Peyer's patch (tissue), 4 donors: ENCODE data around the gene DUSP28.

Experiments
- POLR2A ChIP-seq, 2 donors: fragments of 450-650 bp; IDR thresholded peaks; one replicate each; pipeline ENCODE4 v1.5.1; 2017; ENCODE audit warnings: antibody characterized with exemption in 2 of 2, mild to moderate bottlenecking in 2 of 2, moderate library complexity in 2 of 2
- TF ChIP-seq, protein P1 (sequence below), 6 experiments: fragments of 450-650 bp in 4 of 6; fragments of 200-600 bp in 2 of 6; sonication (generic) in 1 of 6; IDR thresholded peaks; one replicate each; pipeline ENCODE4 v1.5.1; 2017 to 2019; ENCODE audit warnings: antibody characterized with exemption in 6 of 6, mild to moderate bottlenecking in 3 of 6, moderate library complexity in 1 of 6

- TF ChIP-seq, protein P1, sequence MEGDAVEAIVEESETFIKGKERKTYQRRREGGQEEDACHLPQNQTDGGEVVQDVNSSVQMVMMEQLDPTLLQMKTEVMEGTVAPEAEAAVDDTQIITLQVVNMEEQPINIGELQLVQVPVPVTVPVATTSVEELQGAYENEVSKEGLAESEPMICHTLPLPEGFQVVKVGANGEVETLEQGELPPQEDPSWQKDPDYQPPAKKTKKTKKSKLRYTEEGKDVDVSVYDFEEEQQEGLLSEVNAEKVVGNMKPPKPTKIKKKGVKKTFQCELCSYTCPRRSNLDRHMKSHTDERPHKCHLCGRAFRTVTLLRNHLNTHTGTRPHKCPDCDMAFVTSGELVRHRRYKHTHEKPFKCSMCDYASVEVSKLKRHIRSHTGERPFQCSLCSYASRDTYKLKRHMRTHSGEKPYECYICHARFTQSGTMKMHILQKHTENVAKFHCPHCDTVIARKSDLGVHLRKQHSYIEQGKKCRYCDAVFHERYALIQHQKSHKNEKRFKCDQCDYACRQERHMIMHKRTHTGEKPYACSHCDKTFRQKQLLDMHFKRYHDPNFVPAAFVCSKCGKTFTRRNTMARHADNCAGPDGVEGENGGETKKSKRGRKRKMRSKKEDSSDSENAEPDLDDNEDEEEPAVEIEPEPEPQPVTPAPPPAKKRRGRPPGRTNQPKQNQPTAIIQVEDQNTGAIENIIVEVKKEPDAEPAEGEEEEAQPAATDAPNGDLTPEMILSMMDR (IDR thresholded peaks at IDR 0.05), result no peak
- no peak for TF ChIP-seq POLR2A (IDR thresholded peaks at IDR 0.05)
Measured at GRCh38 chr2:240584486-240585031, 24.4 kb downstream of the DUSP28 start.
